ENCODE data around the gene HMG20A.

The HMG20A gene

DNA sequence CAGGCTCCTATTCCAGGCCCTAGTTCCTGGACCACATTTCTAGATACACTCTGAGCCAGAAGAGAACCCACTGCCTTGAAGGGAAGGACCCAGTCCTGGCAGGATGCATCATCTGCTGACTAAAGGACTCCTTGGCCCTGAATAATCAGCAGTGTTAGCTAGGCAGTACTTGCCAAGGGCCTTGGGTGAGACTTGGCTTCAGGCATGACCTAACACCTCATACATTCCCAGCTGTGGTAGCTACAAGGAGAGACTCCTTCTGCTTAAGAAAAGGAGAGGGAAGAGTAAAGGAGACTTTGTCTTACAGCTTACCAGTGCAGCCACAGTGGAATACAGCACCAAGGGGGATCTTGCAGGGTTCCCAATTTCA lies 27.2 kb upstream of the HMG20A start:
- Histone ChIP-seq H2AFZ (ENCODE audit: low read length) (no peak overlapping the region), H3K9ac (ENCODE audit: low read depth, low read length, poor library complexity, severe bottlenecking) (no peak overlapping the region), H3K4me3 (ENCODE audit: low read length, poor library complexity, severe bottlenecking) (no peak overlapping the region), H3K36me3 (ENCODE audit: insufficient read depth, low read length) (no peaks in the 10 kb centered on the region), H3K4me1 (ENCODE audit: insufficient read depth, low read length, poor library complexity, severe bottlenecking) (no peaks in the 10 kb centered on the region), H3K9me3 (ENCODE audit: insufficient read depth, low read depth, low read length) (peaks cover 16% of the 10 kb centered on the region; the same call in 1 of the 2 replicates), H3K9me2 (replicated peaks; ENCODE audit: low read depth, low read length) (no peaks in the 10 kb centered on the region), H3K79me2 (ENCODE audit: insufficient read depth, low read length) (peaks cover 38% of the 10 kb centered on the region), H3F3A (ENCODE audit: low read depth) (no peaks in the 10 kb centered on the region), H3K4me2 (ENCODE audit: low read depth, low read length, poor library complexity, severe bottlenecking) (no peak overlapping the region), H3K27me3 (ENCODE audit: insufficient read depth, low read length, poor library complexity, severe bottlenecking) (no peaks in the 10 kb centered on the region), H4K20me1 (ENCODE audit: insufficient read depth, low read length, poor library complexity, severe bottlenecking) (no peaks in the 10 kb centered on the region)
- no peak for TF ChIP-seq EZH2phosphoT487 (IDR thresholded peaks at IDR 0.05; ENCODE audit: borderline replicate concordance)

DNA sequence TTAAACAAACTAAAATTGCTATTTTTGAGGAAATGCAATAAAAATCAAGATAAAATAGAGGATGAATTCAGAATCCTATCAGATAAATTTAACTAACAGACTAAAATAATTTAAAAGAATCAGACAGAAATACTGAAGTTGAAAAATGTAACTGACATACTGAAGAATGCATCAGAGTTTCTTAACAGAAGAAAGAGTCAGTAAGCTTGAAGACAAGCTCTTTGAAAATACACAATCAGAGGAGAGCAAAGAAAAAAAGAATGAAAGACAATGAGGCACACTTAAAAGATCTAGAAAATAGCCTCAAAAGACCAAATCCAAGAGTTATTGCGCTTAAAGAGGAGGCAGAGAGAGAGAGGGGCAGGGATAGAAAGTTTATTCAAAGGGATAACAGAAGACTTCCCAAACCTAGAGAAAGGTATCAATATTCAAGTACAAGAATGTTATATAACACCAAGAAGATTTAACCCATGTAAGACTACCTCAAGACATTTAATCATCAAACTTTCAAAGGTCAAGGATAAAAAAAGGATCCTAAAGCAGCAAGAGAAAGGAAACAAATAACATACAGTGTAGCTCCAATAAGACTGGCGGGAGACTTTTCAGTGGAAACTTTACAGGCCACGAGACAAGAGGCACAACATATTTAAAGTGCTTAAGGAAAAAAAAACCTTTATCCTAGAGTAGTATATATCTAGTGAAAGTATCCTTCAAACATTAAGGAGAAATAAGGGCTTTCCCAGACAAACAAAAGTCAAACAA lies 25.5 kb upstream of the HMG20A start:
- Histone ChIP-seq H3K9me2 (replicated peaks; ENCODE audit: low read depth, low read length) (no peaks in the 10 kb centered on the region), H3K36me3 (ENCODE audit: insufficient read depth, low read length) (no peaks in the 10 kb centered on the region), H3K4me3 (ENCODE audit: low read length, poor library complexity, severe bottlenecking) (no peak overlapping the region), H3K79me2 (ENCODE audit: insufficient read depth, low read length) (peaks cover 41% of the 10 kb centered on the region), H3K4me1 (ENCODE audit: insufficient read depth, low read length, poor library complexity, severe bottlenecking) (no peaks in the 10 kb centered on the region), H3K9me3 (ENCODE audit: insufficient read depth, low read depth, low read length) (peaks cover 25% of the 10 kb centered on the region; the same call in 1 of the 2 replicates), H3F3A (ENCODE audit: low read depth) (no peaks in the 10 kb centered on the region), H3K27me3 (ENCODE audit: insufficient read depth, low read length, poor library complexity, severe bottlenecking) (no peaks in the 10 kb centered on the region), H4K20me1 (ENCODE audit: insufficient read depth, low read length, poor library complexity, severe bottlenecking) (no peaks in the 10 kb centered on the region), H2AFZ (ENCODE audit: low read length) (no peak overlapping the region), H3K9ac (ENCODE audit: low read depth, low read length, poor library complexity, severe bottlenecking) (no peak overlapping the region), H3K4me2 (ENCODE audit: low read depth, low read length, poor library complexity, severe bottlenecking) (no peak overlapping the region)
- no peak for TF ChIP-seq EZH2phosphoT487 (IDR thresholded peaks at IDR 0.05; ENCODE audit: borderline replicate concordance)
- TF ChIP-seq, protein P1, sequence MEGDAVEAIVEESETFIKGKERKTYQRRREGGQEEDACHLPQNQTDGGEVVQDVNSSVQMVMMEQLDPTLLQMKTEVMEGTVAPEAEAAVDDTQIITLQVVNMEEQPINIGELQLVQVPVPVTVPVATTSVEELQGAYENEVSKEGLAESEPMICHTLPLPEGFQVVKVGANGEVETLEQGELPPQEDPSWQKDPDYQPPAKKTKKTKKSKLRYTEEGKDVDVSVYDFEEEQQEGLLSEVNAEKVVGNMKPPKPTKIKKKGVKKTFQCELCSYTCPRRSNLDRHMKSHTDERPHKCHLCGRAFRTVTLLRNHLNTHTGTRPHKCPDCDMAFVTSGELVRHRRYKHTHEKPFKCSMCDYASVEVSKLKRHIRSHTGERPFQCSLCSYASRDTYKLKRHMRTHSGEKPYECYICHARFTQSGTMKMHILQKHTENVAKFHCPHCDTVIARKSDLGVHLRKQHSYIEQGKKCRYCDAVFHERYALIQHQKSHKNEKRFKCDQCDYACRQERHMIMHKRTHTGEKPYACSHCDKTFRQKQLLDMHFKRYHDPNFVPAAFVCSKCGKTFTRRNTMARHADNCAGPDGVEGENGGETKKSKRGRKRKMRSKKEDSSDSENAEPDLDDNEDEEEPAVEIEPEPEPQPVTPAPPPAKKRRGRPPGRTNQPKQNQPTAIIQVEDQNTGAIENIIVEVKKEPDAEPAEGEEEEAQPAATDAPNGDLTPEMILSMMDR (conservative IDR thresholded peaks at IDR 0.05; ENCODE audit: low read length), result no peak

DNA sequence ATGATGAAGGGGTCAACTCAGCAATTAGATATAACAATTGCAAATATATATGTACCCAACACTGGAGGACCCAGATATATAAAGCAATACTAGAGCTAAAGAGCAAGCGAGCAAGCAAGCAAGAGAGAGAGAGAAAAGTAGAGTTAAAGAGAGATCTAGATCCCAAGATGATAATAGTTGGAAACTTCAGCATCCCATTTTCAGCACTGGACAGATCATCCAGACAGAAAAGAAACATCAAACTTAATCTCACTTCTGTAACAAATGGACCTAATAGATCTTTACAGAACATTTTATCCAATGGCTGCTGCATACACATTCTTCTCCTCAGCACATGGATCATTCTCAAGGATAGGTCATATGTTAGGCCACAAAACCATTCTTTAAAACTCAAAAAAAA lies 24.0 kb upstream of the HMG20A start:
- H3K27me3 ChIP-seq (ENCODE audit: insufficient read depth, low read length, poor library complexity, severe bottlenecking), result no peaks in the 10 kb centered on the region
- H3K4me3 ChIP-seq (ENCODE audit: low read length, poor library complexity, severe bottlenecking), result no peak overlapping the region
- no peaks in the 10 kb centered on the region for H3K9me2 ChIP-seq (replicated peaks; ENCODE audit: low read depth, low read length)
- no peaks in the 10 kb centered on the region for H3K36me3 ChIP-seq (ENCODE audit: insufficient read depth, low read length)
- H3F3A ChIP-seq (ENCODE audit: low read depth), result no peaks in the 10 kb centered on the region
- TF ChIP-seq, protein P1 (conservative IDR thresholded peaks at IDR 0.05; ENCODE audit: low read length), result no peak
- TF ChIP-seq EZH2phosphoT487 (IDR thresholded peaks at IDR 0.05; ENCODE audit: borderline replicate concordance), result no peak
- no peaks in the 10 kb centered on the region for H4K20me1 ChIP-seq (ENCODE audit: insufficient read depth, low read length, poor library complexity, severe bottlenecking)
- H3K9me3 ChIP-seq (ENCODE audit: insufficient read depth, low read depth, low read length), result peaks cover 28% of the 10 kb centered on the region; the same call in 1 of the 2 replicates
- no peaks in the 10 kb centered on the region for H3K4me1 ChIP-seq (ENCODE audit: insufficient read depth, low read length, poor library complexity, severe bottlenecking)
- H2AFZ ChIP-seq (ENCODE audit: low read length), result no peak overlapping the region
- H3K4me2 ChIP-seq (ENCODE audit: low read depth, low read length, poor library complexity, severe bottlenecking), result no peak overlapping the region
- H3K79me2 ChIP-seq (ENCODE audit: insufficient read depth, low read length), result peaks cover 48% of the 10 kb centered on the region
- H3K9ac ChIP-seq (ENCODE audit: low read depth, low read length, poor library complexity, severe bottlenecking), result no peak overlapping the region

DNA sequence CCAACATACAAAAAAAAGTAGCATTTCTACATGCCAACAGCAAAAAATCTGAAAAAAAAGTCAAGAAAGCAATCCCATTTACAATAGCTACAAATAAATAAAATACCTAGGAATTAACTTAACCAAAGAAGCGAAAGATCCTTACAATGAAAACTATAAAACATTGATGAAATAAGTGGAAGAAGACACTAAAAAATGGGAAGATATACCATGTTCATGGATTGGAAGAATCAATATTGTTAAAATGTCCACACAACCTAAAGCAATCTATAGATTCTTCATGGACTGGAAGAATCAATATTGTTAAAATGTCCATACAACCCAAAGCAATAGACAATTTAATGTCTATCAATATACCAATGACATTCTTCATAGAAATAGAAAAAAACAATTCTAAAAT lies 21.8 kb upstream of the HMG20A start:
- Histone ChIP-seq H3K79me2 (ENCODE audit: insufficient read depth, low read length) (peaks cover 39% of the 10 kb centered on the region), H3K4me1 (ENCODE audit: insufficient read depth, low read length, poor library complexity, severe bottlenecking) (no peaks in the 10 kb centered on the region)

More for the DNA sequence above, 21.8 kb upstream of the HMG20A start:
- H3K36me3 ChIP-seq (ENCODE audit: insufficient read depth, low read length), result no peaks in the 10 kb centered on the region
- no peaks in the 10 kb centered on the region for H3K27me3 ChIP-seq (ENCODE audit: insufficient read depth, low read length, poor library complexity, severe bottlenecking)
- H3K4me2 ChIP-seq (ENCODE audit: low read depth, low read length, poor library complexity, severe bottlenecking), result no peak overlapping the region
- no peak overlapping the region for H3K9ac ChIP-seq (ENCODE audit: low read depth, low read length, poor library complexity, severe bottlenecking)
- no peaks in the 10 kb centered on the region for H3K9me2 ChIP-seq (replicated peaks; ENCODE audit: low read depth, low read length)
- H3F3A ChIP-seq (ENCODE audit: low read depth), result no peaks in the 10 kb centered on the region
- H2AFZ ChIP-seq (ENCODE audit: low read length), result no peak overlapping the region
- TF ChIP-seq EZH2phosphoT487 (IDR thresholded peaks at IDR 0.05; ENCODE audit: borderline replicate concordance), result no peak
- TF ChIP-seq, protein P1 (conservative IDR thresholded peaks at IDR 0.05; ENCODE audit: low read length), result no peak
- H4K20me1 ChIP-seq (ENCODE audit: insufficient read depth, low read length, poor library complexity, severe bottlenecking), result no peaks in the 10 kb centered on the region
- peaks cover 28% of the 10 kb centered on the region; the same call in 1 of the 2 replicates for H3K9me3 ChIP-seq (ENCODE audit: insufficient read depth, low read depth, low read length)
- H3K4me3 ChIP-seq (ENCODE audit: low read length, poor library complexity, severe bottlenecking), result no peak overlapping the region
